ENCODE data around the gene PHTF2.

The PHTF2 gene

GRCh38 chr7:78002715-78003114, 204.1 kb downstream of the PHTF2 start:
- DNase-seq: no peak

- DNase-seq: no peak
Observed at GRCh38 chr7:78006063-78006755, 207.6 kb downstream of the PHTF2 start.

Measured in DMS53 (cell line).